Right ventricle myocardium inferior (tissue), 1 donor: ENCODE results near the gene CNPPD1. TPM values are rescaled to one million over a fixed set of nuclear protein-coding genes. Genes with fewer than 3 reads are reported as not detected.

Experiments used
- ATAC-seq: fragments of 200-7000 bp; cut with Tn5 transposase; one replicate; pipeline ENCODE4 v1.9.1; 2020; ENCODE audit warnings: mild to moderate bottlenecking, moderate library complexity
- DNase-seq: peaks from one replicate; pipeline ENCODE4 v3.0.0; 2021; ENCODE audit errors: missing footprints
- intact Hi-C: fragments of 100-400 bp; cut with DNase I; formaldehyde crosslinking; loops from one replicate; pipeline ENCODE4 v1.11.0; 2022
- total RNA-seq: library from RNA; stranded (reverse); fragmentation: NEBNext Ultra II Directional; extraction: Animal tissue kit (Norgen Biotek cat#: 25700); gene quantifications from one replicate; pipeline ENCODE4 v1.2.1, GENCODE V29; 2021
- donor health status: DM: no; HTN: yes; CAD: no; lungs with severe emphysema.

Gene CNPPD1
- total RNA-seq, 1 donor from 2014 or later: 72.7 TPM

GRCh38 chr2:219131327-219131726 is 45.4 kb downstream of the CNPPD1 start:
- no peak for DNase-seq
- no peak for ATAC-seq
- intact Hi-C loops: no loop called here

GRCh38 chr2:219129589-219129988 is 47.1 kb downstream of the CNPPD1 start:
- ATAC-seq (no peak), DNase-seq (no peak)
- intact Hi-C loops: no loop called here

- ATAC-seq (no peak), DNase-seq (no peak)
- intact Hi-C loops: no loop called here
Observed at GRCh38 chr2:219128396-219128795, 48.3 kb downstream of the CNPPD1 start.

GRCh38 chr2:219127037-219127635 is 49.6 kb downstream of the CNPPD1 start:
- no peak for DNase-seq
- peak; percentile 13 for ATAC-seq
- intact Hi-C loops: no loop called here

- intact Hi-C loops: no loop called here
- DNase-seq (no peak), ATAC-seq (no peak)
Observed at GRCh38 chr2:219126555-219126954, 50.2 kb downstream of the CNPPD1 start.

- ATAC-seq: no peak
- intact Hi-C loops: no loop called here
- no peak for DNase-seq
Observed at GRCh38 chr2:219125886-219126270, 50.8 kb downstream of the CNPPD1 start.

- peak; percentile 73 for DNase-seq
- intact Hi-C loops: no loop called here
- ATAC-seq: peak; percentile 61
Observed at GRCh38 chr2:219125225-219125885, 51.4 kb downstream of the CNPPD1 start.

GRCh38 chr2:219124381-219125110 is 52.2 kb downstream of the CNPPD1 start:
- DNase-seq (no peak), ATAC-seq (peak; percentile 26)
- intact Hi-C loops: no loop called here

- ATAC-seq (no peak), DNase-seq (no peak)
- intact Hi-C loops: no loop called here
Observed at GRCh38 chr2:219123356-219124135, 53.2 kb downstream of the CNPPD1 start.

- DNase-seq: no peak
- ATAC-seq: no peak
- intact Hi-C loops: no loop called here
Observed at GRCh38 chr2:219122202-219122980, 54.3 kb downstream of the CNPPD1 start.

Other genes starting within 250 kb of the CNPPD1 start
- gene CDK5R2, start 217.3 kb downstream of the CNPPD1 start, total RNA-seq: not detected
- not detected for gene FEV, start 191.7 kb downstream of the CNPPD1 start, total RNA-seq
- not detected for gene CRYBA2, start 183.5 kb downstream of the CNPPD1 start, total RNA-seq
- not detected for gene CFAP65, start 135.4 kb downstream of the CNPPD1 start, total RNA-seq
- not detected for gene IHH, start 116.0 kb downstream of the CNPPD1 start, total RNA-seq
- 9.7 TPM for gene NHEJ1, start 16.1 kb downstream of the CNPPD1 start, total RNA-seq
- 0.87 TPM for gene SLC23A3, start 6.9 kb downstream of the CNPPD1 start, total RNA-seq
- gene RETREG2, start 1.4 kb upstream of the CNPPD1 start, total RNA-seq: 37.4 TPM
- 24.3 TPM for gene ZFAND2B, start 29.9 kb upstream of the CNPPD1 start, total RNA-seq
- gene ABCB6, start 42.0 kb upstream of the CNPPD1 start, total RNA-seq: 31.4 TPM
- 79.4 TPM for gene ATG9A, start 52.7 kb upstream of the CNPPD1 start, total RNA-seq
- gene ANKZF1, start 52.9 kb upstream of the CNPPD1 start, total RNA-seq: 26.6 TPM
- gene GLB1L, start 68.5 kb upstream of the CNPPD1 start, total RNA-seq: 1.8 TPM
- gene STK16, start 68.6 kb upstream of the CNPPD1 start, total RNA-seq: 17.1 TPM
- not detected for gene TUBA4B, start 76.3 kb upstream of the CNPPD1 start, total RNA-seq
- gene TUBA4A, start 77.0 kb upstream of the CNPPD1 start, total RNA-seq: 128 TPM
- 80.4 TPM for gene DNAJB2, start 102.4 kb upstream of the CNPPD1 start, total RNA-seq
- gene PTPRN, start 132.5 kb upstream of the CNPPD1 start, total RNA-seq: not detected
- not detected for gene RESP18, start 155.8 kb upstream of the CNPPD1 start, total RNA-seq
- 66.6 TPM for gene DNPEP, start 211.0 kb upstream of the CNPPD1 start, total RNA-seq
- gene DES, start 241.5 kb upstream of the CNPPD1 start, total RNA-seq: 13,356 TPM